IMR-90 (cell line): Measurements from ENCODE around the gene TXNL4A. TPM values are rescaled to one million over a fixed set of nuclear protein-coding genes. Genes with fewer than 3 reads are reported as not detected.

Experiments
- ATAC-seq: fragments of 200-7000 bp; cut with Tn5 transposase; 2 replicates; pipeline ENCODE4 v1.9.1; 2020; ENCODE audit warnings: low read depth, mild to moderate bottlenecking, moderate library complexity
- BruUV-seq: library from RNA; stranded (reverse); fragments of 400-500 nt; replicated peaks from 2 replicates; lab custom pipeline; 2021; lab: Mats Ljungman, UMichigan
- CTCF ChIA-PET: fragments of 300-600 bp; formaldehyde crosslinking; extraction: SDS; loops from one replicate; lab custom pipeline; 2021; ENCODE audit warnings: antibody characterized with exemption; lab: Yijun Ruan, JAX
- POLR2A ChIA-PET: fragments of 300-600 bp; sonication (Branson Sonifier 250); formaldehyde crosslinking; loops from one replicate; lab custom pipeline; 2022; ENCODE audit warnings: antibody characterized with exemption; ENCODE audit not compliant: unreplicated experiment; lab: Charles Lee
- DNase-seq: peaks from one replicate; pipeline ENCODE4 v3.0.0; 2013
- H2AFZ ChIP-seq: replicated peaks from 2 replicates; pipeline ENCODE3; 2013; ENCODE audit warnings: low read length, mild to moderate bottlenecking; ENCODE audit not compliant: poor library complexity
- H2AK5ac ChIP-seq: 2 replicates; pipeline ENCODE4 v1.6.1; 2013; ENCODE audit warnings: low read depth, low read length, inconsistent platforms
- H2AK9ac ChIP-seq: replicated peaks from 2 replicates; pipeline ENCODE3; 2013; ENCODE audit warnings: mild to moderate bottlenecking, low read depth, low read length, moderate library complexity; ENCODE audit not compliant: poor library complexity
- H2BK120ac ChIP-seq: 2 replicates; pipeline ENCODE4 v1.6.1; 2013; ENCODE audit warnings: low read depth, low read length, inconsistent platforms
- H2BK15ac ChIP-seq: 3 replicates; pipeline ENCODE4 v1.6.1; 2013; ENCODE audit warnings: low read depth, low read length, inconsistent platforms
- H2BK20ac ChIP-seq: 2 replicates; pipeline ENCODE4 v1.6.1; 2013; ENCODE audit warnings: low read depth, mild to moderate bottlenecking, inconsistent platforms, low read length, moderate library complexity
- H2BK5ac ChIP-seq: 2 replicates; pipeline ENCODE4 v1.6.1; 2013; ENCODE audit warnings: mild to moderate bottlenecking, low read depth, low read length, inconsistent platforms; ENCODE audit not compliant: poor library complexity, severe bottlenecking
- H3K14ac ChIP-seq: replicated peaks from 2 replicates; pipeline ENCODE4 v1.6.1; 2013; ENCODE audit warnings: low read depth, low read length, inconsistent platforms
- H3K18ac ChIP-seq: 2 replicates; pipeline ENCODE4 v1.6.1; 2013; ENCODE audit warnings: low read depth, low read length, control low read depth
- H3K23ac ChIP-seq: 2 replicates; pipeline ENCODE4 v1.6.1; 2013; ENCODE audit warnings: low read depth, low read length, inconsistent platforms
- H3K27ac ChIP-seq: 2 replicates; pipeline ENCODE4 v1.5.1; 2013; ENCODE audit warnings: mild to moderate bottlenecking, control low read depth, low read length; ENCODE audit not compliant: insufficient read depth
- H3K27me3 ChIP-seq: 2 replicates; pipeline ENCODE4 v1.6.1; 2013; ENCODE audit warnings: low read length; ENCODE audit not compliant: control insufficient read depth, insufficient read depth
- H3K36me3 ChIP-seq: 2 replicates; pipeline ENCODE4 v1.6.1; 2013; ENCODE audit warnings: low read length, mixed read lengths; ENCODE audit not compliant: control insufficient read depth, insufficient read depth
- H3K4ac ChIP-seq: 2 replicates; pipeline ENCODE4 v1.6.1; 2013; ENCODE audit warnings: low read depth, low read length, inconsistent platforms
- H3K4me1 ChIP-seq: 2 replicates; pipeline ENCODE4 v1.6.1; 2013; ENCODE audit warnings: low read length, mixed read lengths; ENCODE audit not compliant: control insufficient read depth, insufficient read depth
- H3K4me2 ChIP-seq: 2 replicates; pipeline ENCODE4 v1.6.1; 2013; ENCODE audit warnings: low read depth, mild to moderate bottlenecking, control low read depth, low read length, moderate library complexity
- H3K4me3 ChIP-seq: 2 replicates; pipeline ENCODE4 v1.5.1; 2013; ENCODE audit warnings: low read depth, mild to moderate bottlenecking, control low read depth, low read length, moderate library complexity; ENCODE audit not compliant: insufficient read depth
- H3K56ac ChIP-seq: 2 replicates; pipeline ENCODE4 v1.6.1; 2013; ENCODE audit warnings: low read length, inconsistent platforms; ENCODE audit not compliant: insufficient read depth; ENCODE audit errors: extremely low read depth
- H3K79me1 ChIP-seq, 2 experiments: 2 replicates each; pipeline ENCODE4 v1.6.1; 2013; ENCODE audit warnings: low read length in 2 of 2, inconsistent platforms in 1 of 2, low read depth in 1 of 2
- H3K9ac ChIP-seq: 2 replicates; pipeline ENCODE4 v1.6.1; 2013; ENCODE audit warnings: low read depth, low read length, control low read depth
- H3K9me1 ChIP-seq: 2 replicates; pipeline ENCODE4 v1.6.1; 2013; ENCODE audit warnings: low read length, inconsistent platforms; ENCODE audit not compliant: insufficient read depth
- H3K9me3 ChIP-seq: 2 replicates; pipeline ENCODE4 v1.6.1; 2013; ENCODE audit warnings: low read length; ENCODE audit not compliant: control insufficient read depth, insufficient read depth
- H4K20me1 ChIP-seq: 2 replicates; pipeline ENCODE4 v1.6.1; 2013; ENCODE audit warnings: low read length, inconsistent platforms; ENCODE audit not compliant: insufficient read depth
- H4K5ac ChIP-seq: 2 replicates; pipeline ENCODE4 v1.6.1; 2013; ENCODE audit warnings: mild to moderate bottlenecking, low read depth, low read length, control low read depth
- H4K8ac ChIP-seq, 2 experiments: 2 replicates each; pipeline ENCODE4 v1.6.1; 2013; ENCODE audit warnings: low read depth in 2 of 2, low read length in 2 of 2, control low read depth in 1 of 2, inconsistent platforms in 1 of 2
- H4K91ac ChIP-seq: 2 replicates; pipeline ENCODE4 v1.6.1; 2013; ENCODE audit warnings: low read depth, low read length, inconsistent platforms; ENCODE audit not compliant: insufficient read depth
- CEBPB ChIP-seq: IDR thresholded peaks from 2 replicates; pipeline ENCODE4 v1.6.1; 2012; ENCODE audit warnings: low read depth, low read length, improper control_type of control experiment
- CHD1 ChIP-seq: IDR thresholded peaks from 2 replicates; pipeline ENCODE4 v1.6.1; 2012; ENCODE audit warnings: low read depth, low read length, improper control_type of control experiment
- MAFK ChIP-seq: IDR thresholded peaks from 2 replicates; pipeline ENCODE4 v1.6.1; 2012; ENCODE audit warnings: low read depth, low read length, improper control_type of control experiment
- MAZ ChIP-seq: IDR thresholded peaks from 2 replicates; pipeline ENCODE4 v1.6.1; 2012; ENCODE audit warnings: low read depth, mild to moderate bottlenecking, low read length, improper control_type of control experiment, moderate library complexity, borderline replicate concordance
- MXI1 ChIP-seq: IDR thresholded peaks from 2 replicates; pipeline ENCODE4 v1.6.1; 2012; ENCODE audit warnings: low read depth, mild to moderate bottlenecking, low read length, moderate library complexity, borderline replicate concordance
- NFE2L2 ChIP-seq: fragments of 150-350 bp; IDR thresholded peaks from 2 replicates; pipeline ENCODE4 v1.6.1; 2016; ENCODE audit warnings: low read depth, mild to moderate bottlenecking, low read length
- RAD21 ChIP-seq: IDR thresholded peaks from 2 replicates; pipeline ENCODE4 v1.6.1; 2012; ENCODE audit warnings: low read length, improper control_type of control experiment
- RCOR1 ChIP-seq: IDR thresholded peaks from 2 replicates; pipeline ENCODE4 v1.6.1; 2012; ENCODE audit warnings: mild to moderate bottlenecking, low read length, improper control_type of control experiment; ENCODE audit not compliant: insufficient replicate concordance
- RFX5 ChIP-seq: IDR thresholded peaks from 2 replicates; pipeline ENCODE4 v1.8.0; 2012; ENCODE audit warnings: low read depth, mild to moderate bottlenecking, low read length, moderate library complexity
- SMC3 ChIP-seq: fragments of 150-350 bp; IDR thresholded peaks from 2 replicates; pipeline ENCODE4 v1.6.1; 2016; ENCODE audit warnings: low read depth, mild to moderate bottlenecking, antibody characterized with exemption, low read length, moderate library complexity
- WGBS, 2 experiments: methylation state at CpG; one replicate each; pipeline versions ENCODE4 v1.1.5 to v1.1.7; 2013; ENCODE audit warnings: missing lambda C conversion rate in 2 of 2; ENCODE audit not compliant: insufficient read length in 1 of 2; ENCODE audit errors: extremely low coverage in 2 of 2; 5-methylcytosine and 5-hydroxymethylcytosine counted together
- dilution Hi-C: fragments of 300-500 bp; cut with HindIII; formaldehyde crosslinking; loops from one replicate; pipeline ENCODE4 v1.14.3; 2018; ENCODE audit warnings: low sequenced_read_pairs; ENCODE audit not compliant: unreplicated experiment
- in situ Hi-C: fragments of 300-500 bp; cut with MboI; formaldehyde crosslinking; loops from 3 replicates; pipeline ENCODE4 v1.14.3; 2019; ENCODE audit warnings: low sequenced_read_pairs, inconsistent platforms, mixed read lengths
- intact Hi-C: fragments of 100-400 bp; cut with micrococcal nuclease; formaldehyde crosslinking; loops from 2 replicates; pipeline ENCODE4 v1.10.0; 2022
- polyA plus RNA-seq, 3 experiments: library from polyadenylated mRNA; depleted of rRNA; stranded (reverse); fragments of >200 nt; gene quantifications; 2 replicates each; pipeline ENCODE4 v1.2.3, GENCODE V29; 2012; ENCODE audit warnings: low replicate concordance in 1 of 3
- total RNA-seq: library from RNA; depleted of rRNA; stranded (reverse); fragments of >200 nt; gene quantifications from 2 replicates; pipeline ENCODE4 v1.2.3, GENCODE V29; 2012
- TF ChIP-seq, protein P1 (sequence below): conservative IDR thresholded peaks from 2 replicates; pipeline ENCODE4 v1.5.1; 2012; ENCODE audit warnings: mild to moderate bottlenecking, low read depth, low read length, improper control_type of control experiment
- TF ChIP-seq, protein P2 (sequence below): fragments of 150-350 bp; IDR thresholded peaks from 2 replicates; pipeline ENCODE4 v1.6.1; 2017; ENCODE audit warnings: mild to moderate bottlenecking, antibody characterized with exemption, low read length, low read depth
- TF ChIP-seq, protein P3 (sequence below): fragments of 150-350 bp; IDR thresholded peaks from 2 replicates; pipeline ENCODE4 v1.6.1; 2016; ENCODE audit warnings: low read depth, mild to moderate bottlenecking, low read length, moderate library complexity, borderline replicate concordance

Gene TXNL4A
- total and polyA plus RNA-seq, 2 of the 4 experiments (the other 2 are of a cell fraction), result 38.7 to 103 TPM

- Histone ChIP-seq H3K27me3 (no peaks in the 10 kb centered on the region), H3K4me1 (no peaks in the 10 kb centered on the region), H2BK15ac (no peak overlapping the region), H4K91ac (no peak overlapping the region), H2BK5ac (no peak overlapping the region), H3K56ac (no peak overlapping the region), H3K4ac (no peak overlapping the region), H2BK120ac (no peak overlapping the region), H3K23ac (no peak overlapping the region), H4K8ac (no peak overlapping the region), H4K5ac (no peak overlapping the region), H3K36me3 (no peaks in the 10 kb centered on the region), H3K9me3 (peaks cover 7% of the 10 kb centered on the region; the same call in 1 of the 2 replicates), H3K4me2 (no peak overlapping the region), H2AK5ac (no peak overlapping the region), H4K20me1 (no peaks in the 10 kb centered on the region), H3K27ac (no peak overlapping the region), H3K4me3 (no peak overlapping the region), H2BK20ac (no peak overlapping the region), H3K9ac (no peak overlapping the region), H3K9me1 (no peaks in the 10 kb centered on the region), H2AFZ (no peak overlapping the region), H2AK9ac (no peak overlapping the region), H3K18ac (no peak overlapping the region), H3K14ac (no peak overlapping the region), H3K79me1 (no peaks in the 10 kb centered on the region)
- DNase-seq (no peak), ATAC-seq (no peak)
- in situ Hi-C loops, result no loop called here
- ChIA-PET POLR2A (no interaction called here), CTCF (no interaction called here)
- intact Hi-C loops, result no loop called here
- dilution Hi-C loops, result no loop called here
- no TSS peak for BruUV-seq
- WGBS, 2 experiments, result 100% methylated on average over 1 of the region's 5 CpGs; no CpG with 5 or more reads in 1 of the 2 experiments
- TF ChIP-seq MAZ, result no peak
- no peak for TF ChIP-seq RFX5
- no peak for TF ChIP-seq CHD1
- no peak for TF ChIP-seq MAFK
- TF ChIP-seq SMC3, result no peak
- no peak for TF ChIP-seq CEBPB
- TF ChIP-seq, protein P1, sequence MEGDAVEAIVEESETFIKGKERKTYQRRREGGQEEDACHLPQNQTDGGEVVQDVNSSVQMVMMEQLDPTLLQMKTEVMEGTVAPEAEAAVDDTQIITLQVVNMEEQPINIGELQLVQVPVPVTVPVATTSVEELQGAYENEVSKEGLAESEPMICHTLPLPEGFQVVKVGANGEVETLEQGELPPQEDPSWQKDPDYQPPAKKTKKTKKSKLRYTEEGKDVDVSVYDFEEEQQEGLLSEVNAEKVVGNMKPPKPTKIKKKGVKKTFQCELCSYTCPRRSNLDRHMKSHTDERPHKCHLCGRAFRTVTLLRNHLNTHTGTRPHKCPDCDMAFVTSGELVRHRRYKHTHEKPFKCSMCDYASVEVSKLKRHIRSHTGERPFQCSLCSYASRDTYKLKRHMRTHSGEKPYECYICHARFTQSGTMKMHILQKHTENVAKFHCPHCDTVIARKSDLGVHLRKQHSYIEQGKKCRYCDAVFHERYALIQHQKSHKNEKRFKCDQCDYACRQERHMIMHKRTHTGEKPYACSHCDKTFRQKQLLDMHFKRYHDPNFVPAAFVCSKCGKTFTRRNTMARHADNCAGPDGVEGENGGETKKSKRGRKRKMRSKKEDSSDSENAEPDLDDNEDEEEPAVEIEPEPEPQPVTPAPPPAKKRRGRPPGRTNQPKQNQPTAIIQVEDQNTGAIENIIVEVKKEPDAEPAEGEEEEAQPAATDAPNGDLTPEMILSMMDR, result no peak
- TF ChIP-seq RAD21, result no peak
- no peak for TF ChIP-seq MXI1
- TF ChIP-seq, protein P2, sequence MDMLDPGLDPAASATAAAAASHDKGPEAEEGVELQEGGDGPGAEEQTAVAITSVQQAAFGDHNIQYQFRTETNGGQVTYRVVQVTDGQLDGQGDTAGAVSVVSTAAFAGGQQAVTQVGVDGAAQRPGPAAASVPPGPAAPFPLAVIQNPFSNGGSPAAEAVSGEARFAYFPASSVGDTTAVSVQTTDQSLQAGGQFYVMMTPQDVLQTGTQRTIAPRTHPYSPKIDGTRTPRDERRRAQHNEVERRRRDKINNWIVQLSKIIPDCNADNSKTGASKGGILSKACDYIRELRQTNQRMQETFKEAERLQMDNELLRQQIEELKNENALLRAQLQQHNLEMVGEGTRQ, result no peak
- TF ChIP-seq, protein P3, sequence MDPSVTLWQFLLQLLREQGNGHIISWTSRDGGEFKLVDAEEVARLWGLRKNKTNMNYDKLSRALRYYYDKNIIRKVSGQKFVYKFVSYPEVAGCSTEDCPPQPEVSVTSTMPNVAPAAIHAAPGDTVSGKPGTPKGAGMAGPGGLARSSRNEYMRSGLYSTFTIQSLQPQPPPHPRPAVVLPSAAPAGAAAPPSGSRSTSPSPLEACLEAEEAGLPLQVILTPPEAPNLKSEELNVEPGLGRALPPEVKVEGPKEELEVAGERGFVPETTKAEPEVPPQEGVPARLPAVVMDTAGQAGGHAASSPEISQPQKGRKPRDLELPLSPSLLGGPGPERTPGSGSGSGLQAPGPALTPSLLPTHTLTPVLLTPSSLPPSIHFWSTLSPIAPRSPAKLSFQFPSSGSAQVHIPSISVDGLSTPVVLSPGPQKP, result no peak
- no peak for TF ChIP-seq NFE2L2
- TF ChIP-seq RCOR1, result no peak
Measured at GRCh38 chr18:80002468-80002867, 14.1 kb upstream of the TXNL4A start.
